ENCODE measurements around the gene RRN3.
"Not testable (repeated sequence)": the region's sequence is repeated elsewhere in the genome, so short reads cannot be mapped to it uniquely, and the experiment has no call there.

The RRN3 gene

DNA sequence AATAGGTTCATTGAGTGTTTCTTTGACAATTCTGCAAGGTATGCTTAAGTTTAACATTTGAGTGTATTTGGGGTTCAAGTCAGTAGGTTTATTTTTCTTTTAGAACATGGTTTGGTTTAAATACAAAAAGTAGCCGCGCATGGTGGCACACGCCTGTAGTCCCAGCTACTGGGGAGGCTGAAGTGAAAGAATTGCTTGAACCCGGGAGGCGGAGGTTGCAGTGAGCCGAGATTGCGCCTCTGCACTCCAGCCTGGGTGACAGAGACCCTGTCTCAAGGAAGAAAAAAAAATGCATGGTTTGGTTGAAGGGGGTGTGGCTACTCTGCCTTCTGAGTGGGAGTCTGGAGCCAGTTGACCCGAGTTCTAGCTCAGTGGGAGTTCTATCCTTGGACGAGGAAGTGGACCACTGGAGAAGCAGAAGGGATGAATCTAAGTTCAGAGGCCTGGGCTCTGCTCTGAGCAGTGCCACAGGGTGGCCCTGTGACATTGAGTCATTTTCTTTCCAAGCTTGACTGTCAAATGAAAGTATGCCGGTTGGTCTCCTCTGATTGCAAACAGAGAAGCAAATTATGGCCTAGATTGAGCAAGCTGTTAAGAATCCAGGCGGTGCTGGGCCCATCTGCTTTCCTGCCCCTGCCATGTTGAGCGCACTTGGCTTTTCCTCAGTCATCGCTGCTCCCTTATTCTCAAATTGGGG lies 70.5 kb downstream of the RRN3 start:
- 93 to 97% methylated on average over 10 to 13 of the region's 13 CpGs for WGBS, 2 experiments (ENCODE audit: insufficient coverage in 2 of 2)
- H3K4me3 ChIP-seq (ENCODE audit: extremely low read depth, insufficient read depth, low read length, poor library complexity, severe bottlenecking); H3K9me3 ChIP-seq (ENCODE audit: control insufficient read depth, low read length); H3K27ac ChIP-seq (ENCODE audit: low read depth, low read length, severe bottlenecking): not testable (repeated sequence)
- H3K4me1 ChIP-seq (ENCODE audit: control insufficient read depth, insufficient read depth, low read length, poor library complexity, severe bottlenecking) = peaks cover 11% of the 10 kb centered on the region
- peaks cover 78% of the 10 kb centered on the region for H3K36me3 ChIP-seq (ENCODE audit: control insufficient read depth, insufficient read depth, low read length)

DNA sequence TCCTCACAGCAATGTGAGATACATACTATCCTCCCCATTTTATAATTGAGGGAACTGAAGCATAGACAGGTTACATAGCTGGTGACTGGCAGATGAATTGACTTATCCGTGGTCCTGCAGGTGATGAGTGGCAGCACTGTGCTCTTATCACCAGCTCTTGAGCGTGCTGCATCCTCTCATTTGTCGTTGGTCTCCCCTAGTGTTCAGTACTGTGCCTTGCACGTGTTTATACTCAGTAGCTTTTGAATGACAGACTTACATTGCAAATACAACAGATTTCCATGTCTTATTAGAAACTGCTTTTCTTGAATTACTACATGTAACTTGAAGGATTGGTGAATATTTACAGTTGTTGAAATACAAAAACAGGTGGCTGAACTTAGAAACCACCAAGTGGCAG lies 71.9 kb downstream of the RRN3 start:
- H3K9me3 ChIP-seq (ENCODE audit: control insufficient read depth, low read length) = not testable (repeated sequence)
- WGBS, 2 experiments (ENCODE audit: insufficient coverage in 2 of 2) = 65 to 68% methylated on average over 4 of the region's 4 CpGs
- H3K36me3 ChIP-seq (ENCODE audit: control insufficient read depth, insufficient read depth, low read length) = peaks cover 77% of the 10 kb centered on the region

DNA sequence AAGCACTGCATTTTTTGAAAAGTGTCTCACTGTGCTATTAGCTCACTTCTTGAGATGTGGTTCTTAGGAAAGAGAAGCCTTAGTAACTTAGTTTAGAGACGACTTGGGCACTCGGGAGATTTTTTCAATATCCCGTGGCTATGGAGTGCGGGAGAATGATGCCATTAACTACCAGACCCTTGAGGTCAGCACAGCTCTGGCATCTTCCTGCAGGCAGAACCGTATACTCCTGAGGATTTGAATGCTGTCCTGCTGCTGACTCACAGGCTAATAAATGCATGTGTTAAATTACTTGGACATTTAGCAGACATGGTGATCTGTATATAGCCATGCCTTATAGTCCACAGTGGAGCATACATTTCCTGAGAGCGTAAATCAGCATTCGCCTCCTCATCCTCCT lies 72.6 kb downstream of the RRN3 start:
- 90 to 94% methylated on average over 7 of the region's 7 CpGs for WGBS, 2 experiments (ENCODE audit: insufficient coverage in 2 of 2)
- Histone ChIP-seq H3K36me3 (ENCODE audit: control insufficient read depth, insufficient read depth, low read length) (peaks cover 73% of the 10 kb centered on the region), H3K27ac (ENCODE audit: low read depth, low read length, severe bottlenecking) (peak overlapping the region; percentile 70), H3K4me1 (ENCODE audit: control insufficient read depth, insufficient read depth, low read length, poor library complexity, severe bottlenecking) (peaks cover 11% of the 10 kb centered on the region)
- H3K9me3 ChIP-seq (ENCODE audit: control insufficient read depth, low read length); H3K4me3 ChIP-seq (ENCODE audit: extremely low read depth, insufficient read depth, low read length, poor library complexity, severe bottlenecking): not testable (repeated sequence)

More for the DNA sequence above, 71.9 kb downstream of the RRN3 start:
- H3K4me3 ChIP-seq (ENCODE audit: extremely low read depth, insufficient read depth, low read length, poor library complexity, severe bottlenecking); H3K4me1 ChIP-seq (ENCODE audit: control insufficient read depth, insufficient read depth, low read length, poor library complexity, severe bottlenecking); H3K27ac ChIP-seq (ENCODE audit: low read depth, low read length, severe bottlenecking): not testable (repeated sequence)

DNA sequence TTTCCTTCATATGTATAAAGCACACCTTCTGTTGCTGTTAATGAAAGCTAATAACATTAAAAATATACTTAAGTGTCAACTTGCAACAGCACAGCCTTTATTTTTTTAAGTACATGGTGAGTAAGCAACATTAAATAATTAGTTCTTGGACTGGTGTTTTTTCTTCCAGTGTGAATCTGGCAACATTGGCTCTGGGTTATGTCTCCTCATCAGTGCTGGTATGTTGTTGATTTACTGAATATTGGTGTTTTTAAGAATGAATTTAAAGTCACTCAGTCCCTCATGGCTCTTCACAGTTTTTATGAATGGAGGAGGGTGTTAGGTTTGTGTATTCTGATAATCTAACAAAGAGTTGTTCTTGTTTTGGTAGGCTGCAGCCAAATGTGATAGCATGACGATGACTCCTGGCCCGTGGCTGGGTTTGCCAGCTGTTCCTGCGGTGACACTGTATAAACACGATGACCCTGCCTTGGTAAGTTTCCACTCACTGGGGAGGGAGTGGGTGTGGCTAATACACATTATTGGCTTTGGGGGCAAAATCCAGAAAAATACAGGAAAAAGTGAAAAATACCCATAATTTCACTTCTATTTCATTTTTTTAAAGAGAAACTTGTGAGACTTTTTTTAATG lies 77.0 kb downstream of the RRN3 start:
- Histone ChIP-seq H3K4me1 (ENCODE audit: control insufficient read depth, insufficient read depth, low read length, poor library complexity, severe bottlenecking) (peaks cover 11% of the 10 kb centered on the region), H3K36me3 (ENCODE audit: control insufficient read depth, insufficient read depth, low read length) (peaks cover 59% of the 10 kb centered on the region), H3K27ac (ENCODE audit: low read depth, low read length, severe bottlenecking) (peak overlapping the region; percentile 67)
- not testable (repeated sequence) for H3K4me3 ChIP-seq (ENCODE audit: extremely low read depth, insufficient read depth, low read length, poor library complexity, severe bottlenecking); H3K9me3 ChIP-seq (ENCODE audit: control insufficient read depth, low read length)
- 75% methylated on average over 2 of the region's 4 CpGs; no CpG with 5 or more reads in 1 of the 2 experiments for WGBS, 2 experiments (ENCODE audit: insufficient coverage in 2 of 2)

DNA sequence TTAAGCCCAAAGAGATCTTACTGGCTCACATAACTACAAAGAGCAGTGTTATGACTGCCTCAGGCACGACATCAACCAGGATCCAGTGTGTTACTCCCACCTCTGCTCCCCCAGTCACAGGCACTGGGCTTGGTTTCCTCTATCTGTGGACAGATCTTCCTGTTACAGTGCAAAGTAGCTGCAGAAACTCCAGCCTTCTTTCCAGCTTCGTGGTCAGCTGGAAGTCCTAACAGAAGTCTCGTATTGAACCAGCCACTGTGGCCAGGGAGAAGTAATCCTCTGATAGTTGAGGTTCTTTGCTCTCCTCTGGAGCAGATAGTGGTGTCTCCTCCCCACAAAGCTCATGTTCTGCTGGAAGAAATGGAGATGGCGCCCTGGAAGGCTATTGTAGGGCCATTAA lies 77.7 kb downstream of the RRN3 start:
- H3K4me3 ChIP-seq (ENCODE audit: extremely low read depth, insufficient read depth, low read length, poor library complexity, severe bottlenecking); H3K9me3 ChIP-seq (ENCODE audit: control insufficient read depth, low read length): not testable (repeated sequence)
- Histone ChIP-seq H3K36me3 (ENCODE audit: control insufficient read depth, insufficient read depth, low read length) (peaks cover 57% of the 10 kb centered on the region), H3K27ac (ENCODE audit: low read depth, low read length, severe bottlenecking) (peak overlapping the region; percentile 67), H3K4me1 (ENCODE audit: control insufficient read depth, insufficient read depth, low read length, poor library complexity, severe bottlenecking) (peaks cover 11% of the 10 kb centered on the region)
- 89 to 91% methylated on average over 2 to 3 of the region's 4 CpGs for WGBS, 2 experiments (ENCODE audit: insufficient coverage in 2 of 2)

DNA sequence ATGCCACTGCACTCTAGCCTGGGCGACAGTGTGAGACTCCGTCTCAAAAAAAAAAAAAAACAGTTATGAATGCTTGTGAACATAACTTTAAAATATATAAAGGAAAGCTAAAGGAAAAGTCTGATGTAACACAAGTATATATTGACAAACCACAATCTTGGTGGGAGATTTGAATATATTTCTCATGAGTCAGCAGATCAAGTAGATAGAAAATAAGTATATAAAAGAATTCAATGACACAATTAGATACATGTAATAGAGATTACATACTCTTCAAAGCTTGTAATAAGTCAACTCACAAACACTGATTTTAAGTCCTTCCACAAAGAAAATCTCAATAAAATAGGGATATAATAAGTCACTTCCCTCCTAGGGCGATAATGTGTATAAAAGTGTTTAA lies 78.4 kb downstream of the RRN3 start:
- not testable (repeated sequence) for H3K27ac ChIP-seq (ENCODE audit: low read depth, low read length, severe bottlenecking); H3K9me3 ChIP-seq (ENCODE audit: control insufficient read depth, low read length); H3K4me3 ChIP-seq (ENCODE audit: extremely low read depth, insufficient read depth, low read length, poor library complexity, severe bottlenecking)
- H3K36me3 ChIP-seq (ENCODE audit: control insufficient read depth, insufficient read depth, low read length) = peaks cover 58% of the 10 kb centered on the region
- no CpG with 5 or more reads among the region's 3 CpGs for WGBS, 2 experiments (ENCODE audit: insufficient coverage in 2 of 2)
- H3K4me1 ChIP-seq (ENCODE audit: control insufficient read depth, insufficient read depth, low read length, poor library complexity, severe bottlenecking) = peaks cover 11% of the 10 kb centered on the region

DNA sequence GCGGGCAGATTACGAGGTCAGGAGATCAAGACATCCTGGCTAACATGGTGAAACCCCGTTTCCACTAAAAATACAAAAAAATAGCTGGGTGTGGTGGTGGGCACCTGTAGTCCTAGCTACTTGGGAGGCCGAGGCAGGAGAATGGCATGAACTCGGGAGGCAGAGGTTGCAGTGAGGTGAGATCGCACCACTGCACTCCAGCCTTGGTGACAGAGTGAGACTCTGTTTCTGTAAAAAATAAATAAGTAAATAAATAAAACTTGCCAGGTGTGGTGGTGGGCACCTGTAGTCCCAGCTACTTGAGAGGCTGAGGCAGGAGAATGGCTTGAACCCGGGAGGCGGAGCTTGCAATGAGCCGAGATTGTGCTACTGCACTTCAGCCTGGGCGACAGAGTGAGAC lies 81.1 kb downstream of the RRN3 start:
- WGBS, 2 experiments (ENCODE audit: insufficient coverage in 2 of 2) = 98 to 99% methylated on average over 8 of the region's 10 CpGs
- Histone ChIP-seq H3K4me1 (ENCODE audit: control insufficient read depth, insufficient read depth, low read length, poor library complexity, severe bottlenecking) (peaks cover 11% of the 10 kb centered on the region), H3K36me3 (ENCODE audit: control insufficient read depth, insufficient read depth, low read length) (peaks cover 47% of the 10 kb centered on the region)
- not testable (repeated sequence) for H3K4me3 ChIP-seq (ENCODE audit: extremely low read depth, insufficient read depth, low read length, poor library complexity, severe bottlenecking); H3K9me3 ChIP-seq (ENCODE audit: control insufficient read depth, low read length); H3K27ac ChIP-seq (ENCODE audit: low read depth, low read length, severe bottlenecking)
